Stimulated activated memory B cell treated with anti-CD40 and anti-IgM and Interleukin-4, amounts not matched to agents 10 μg/mL and 1 μg/mL and 100 μg/mL, for 72 hours (primary cell): Measurements from ENCODE around the gene CRYZL1.

Source experiments
- ATAC-seq: fragments of 150-1000 bp; cut with Tn5 transposase; 2 replicates; pipeline ENCODE4 v1.10.0; 2021
- H3K27ac Mint-ChIP-seq: one replicate; pipeline ENCODE4 v1.8.0; 2022; ENCODE audit warnings: mild to moderate bottlenecking, mixed read lengths
- H3K27me3 Mint-ChIP-seq: one replicate; pipeline ENCODE4 v1.8.0; 2022; ENCODE audit warnings: mixed read lengths
- H3K36me3 Mint-ChIP-seq: one replicate; pipeline ENCODE4 v1.8.0; 2022; ENCODE audit warnings: mixed read lengths
- H3K4me1 Mint-ChIP-seq: one replicate; pipeline ENCODE4 v1.8.0; 2022; ENCODE audit warnings: mixed read lengths
- H3K4me3 Mint-ChIP-seq: one replicate; pipeline ENCODE4 v1.8.0; 2022; ENCODE audit warnings: mild to moderate bottlenecking, moderate library complexity, mixed read lengths
- H3K9me3 Mint-ChIP-seq: one replicate; pipeline ENCODE4 v1.8.0; 2022; ENCODE audit warnings: mixed read lengths

Gene CRYZL1

GRCh38 chr21:33668620-33669019, 27.1 kb upstream of the CRYZL1 start:
- Mint-ChIP-seq H3K4me1 (no peaks in the 10 kb centered on the region), H3K9me3 (no peaks in the 10 kb centered on the region)

GRCh38 chr21:33668180-33668579, 26.6 kb upstream of the CRYZL1 start:
- Mint-ChIP-seq H3K27me3 (peaks cover 22% of the 10 kb centered on the region), H3K4me3 (no peak overlapping the region), H3K4me1 (no peaks in the 10 kb centered on the region), H3K36me3 (no peaks in the 10 kb centered on the region), H3K9me3 (no peaks in the 10 kb centered on the region), H3K27ac (no peak overlapping the region)
- ATAC-seq = no peak

More at GRCh38 chr21:33668620-33669019, 27.1 kb upstream of the CRYZL1 start:
- Mint-ChIP-seq H3K27ac (no peak overlapping the region), H3K27me3 (peaks cover 26% of the 10 kb centered on the region), H3K4me3 (no peak overlapping the region), H3K36me3 (no peaks in the 10 kb centered on the region)
- no peak for ATAC-seq

DNA sequence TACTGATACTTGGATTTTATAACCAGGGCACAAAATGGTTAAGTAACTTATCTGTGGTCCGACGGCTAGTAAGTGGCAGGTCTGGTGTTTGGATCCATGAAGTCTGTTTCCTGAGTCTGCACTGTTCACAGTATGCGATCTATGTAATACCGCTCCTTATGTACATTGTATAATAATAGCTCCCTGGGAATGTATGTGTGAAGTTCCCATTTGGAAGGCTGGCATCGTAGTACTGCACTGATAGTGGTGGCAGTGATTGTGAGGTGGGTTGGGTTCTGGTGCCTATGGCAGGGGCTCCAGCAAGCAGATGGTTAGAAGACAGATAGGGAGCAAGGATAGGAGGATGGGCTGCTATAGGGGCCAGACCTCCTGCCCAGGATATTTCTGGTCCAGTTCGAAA, 26.1 kb upstream of the CRYZL1 start:
- peaks cover 17% of the 10 kb centered on the region for H3K27me3 Mint-ChIP-seq
- no peaks in the 10 kb centered on the region for H3K36me3 Mint-ChIP-seq
- no peak overlapping the region for H3K4me3 Mint-ChIP-seq
- no peaks in the 10 kb centered on the region for H3K9me3 Mint-ChIP-seq
- ATAC-seq = no peak
- no peak overlapping the region for H3K27ac Mint-ChIP-seq
- no peaks in the 10 kb centered on the region for H3K4me1 Mint-ChIP-seq

DNA sequence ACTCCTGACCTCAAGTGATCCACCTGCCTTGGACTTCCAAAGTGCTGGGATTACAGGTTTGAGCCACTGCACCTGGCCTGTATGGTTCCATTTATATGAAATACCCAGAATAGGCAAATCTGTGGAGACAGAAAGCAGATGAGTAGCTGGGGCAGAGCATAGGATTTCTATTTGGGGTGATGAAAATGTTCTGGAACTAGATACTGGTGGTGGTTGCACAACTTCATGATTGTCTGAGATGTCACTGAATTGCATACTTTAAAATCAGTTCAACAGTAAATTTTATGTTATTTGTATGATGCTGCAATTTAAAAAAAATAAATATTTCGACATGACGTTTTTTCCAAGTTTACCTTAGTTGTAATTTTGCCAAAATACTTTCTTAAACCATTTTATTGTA, 24.6 kb upstream of the CRYZL1 start:
- Mint-ChIP-seq H3K9me3 (no peaks in the 10 kb centered on the region), H3K4me1 (no peaks in the 10 kb centered on the region), H3K27me3 (peaks cover 10% of the 10 kb centered on the region), H3K36me3 (no peaks in the 10 kb centered on the region), H3K4me3 (no peak overlapping the region), H3K27ac (no peak overlapping the region)
- no peak for ATAC-seq

DNA sequence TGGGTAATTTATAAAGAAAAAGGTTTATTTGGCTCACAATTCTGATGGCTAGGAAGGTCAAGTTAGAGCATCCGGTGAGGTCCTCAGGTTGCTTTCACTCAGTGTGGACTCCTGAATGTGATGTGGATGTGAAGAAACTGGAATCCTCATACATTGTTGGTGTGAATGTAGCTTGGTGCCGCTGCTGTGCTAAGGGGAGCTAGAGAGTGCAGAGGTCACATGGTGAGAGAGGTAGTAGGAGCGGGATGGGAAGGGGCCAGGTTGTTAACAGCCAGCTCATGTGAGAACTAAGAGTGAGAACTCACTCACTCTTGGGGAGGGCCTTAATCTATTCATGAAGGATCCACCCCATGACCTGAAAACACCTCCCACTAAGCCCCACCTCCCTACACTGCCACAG, 22.6 kb upstream of the CRYZL1 start:
- Mint-ChIP-seq H3K36me3 (no peaks in the 10 kb centered on the region), H3K27ac (no peak overlapping the region), H3K4me3 (no peak overlapping the region), H3K4me1 (no peaks in the 10 kb centered on the region), H3K27me3 (peaks cover 23% of the 10 kb centered on the region), H3K9me3 (no peaks in the 10 kb centered on the region)
- no peak for ATAC-seq

- H3K27me3 Mint-ChIP-seq = peaks cover 23% of the 10 kb centered on the region
Observed at GRCh38 chr21:33663241-33663640, 21.7 kb upstream of the CRYZL1 start.

DNA sequence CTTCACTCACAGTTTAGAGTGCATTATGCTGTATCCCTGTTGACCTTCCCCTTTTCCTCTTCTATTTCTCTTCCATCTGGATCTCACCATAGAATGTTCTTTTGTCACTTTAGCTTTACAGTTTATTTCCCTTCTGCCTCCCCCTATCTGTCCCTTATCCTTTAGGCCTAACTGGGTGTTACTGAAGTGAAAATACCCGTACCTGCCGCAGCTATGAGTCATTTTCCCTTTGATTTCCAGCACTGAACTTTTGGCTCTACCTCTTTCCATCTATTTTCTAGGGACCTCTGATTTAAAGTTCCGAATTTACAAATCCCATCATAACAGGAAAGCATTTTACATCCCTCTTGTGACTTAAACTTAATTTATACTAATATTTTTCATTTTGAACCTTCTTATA, 20.5 kb upstream of the CRYZL1 start:
- Mint-ChIP-seq H3K27ac (no peak overlapping the region), H3K4me3 (no peak overlapping the region), H3K4me1 (peaks cover 5% of the 10 kb centered on the region), H3K36me3 (no peaks in the 10 kb centered on the region), H3K9me3 (no peaks in the 10 kb centered on the region), H3K27me3 (peaks cover 27% of the 10 kb centered on the region)
- ATAC-seq = no peak

More at GRCh38 chr21:33663241-33663640, 21.7 kb upstream of the CRYZL1 start:
- H3K9me3 Mint-ChIP-seq = no peaks in the 10 kb centered on the region
- H3K4me3 Mint-ChIP-seq = no peak overlapping the region
- no peaks in the 10 kb centered on the region for H3K36me3 Mint-ChIP-seq
- ATAC-seq = no peak
- H3K4me1 Mint-ChIP-seq = no peaks in the 10 kb centered on the region
- H3K27ac Mint-ChIP-seq = no peak overlapping the region

DNA sequence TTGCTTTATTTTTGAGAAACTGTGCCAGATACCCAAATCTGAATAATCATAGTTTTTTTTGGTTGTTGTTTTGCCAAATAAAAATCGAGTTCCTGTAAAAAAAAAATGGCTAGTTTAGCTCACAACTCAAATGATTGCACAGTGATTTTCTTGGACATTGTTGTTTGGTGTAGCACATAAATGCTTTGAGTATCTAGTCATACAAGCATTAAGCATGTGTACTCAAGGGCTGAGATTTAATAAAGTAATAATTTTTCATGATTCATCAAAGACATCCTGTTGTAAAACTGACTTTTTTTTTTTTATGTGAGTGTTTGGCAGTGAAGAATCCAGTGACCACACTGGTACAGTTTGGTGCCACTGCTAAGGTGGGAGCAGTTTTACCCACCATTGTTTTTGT, 19.6 kb upstream of the CRYZL1 start:
- H3K9me3 Mint-ChIP-seq = no peaks in the 10 kb centered on the region
- no peak for ATAC-seq
- H3K36me3 Mint-ChIP-seq = no peaks in the 10 kb centered on the region
- H3K4me3 Mint-ChIP-seq = no peak overlapping the region
- H3K27me3 Mint-ChIP-seq = peaks cover 30% of the 10 kb centered on the region
- H3K4me1 Mint-ChIP-seq = peaks cover 6% of the 10 kb centered on the region
- no peak overlapping the region for H3K27ac Mint-ChIP-seq

DNA sequence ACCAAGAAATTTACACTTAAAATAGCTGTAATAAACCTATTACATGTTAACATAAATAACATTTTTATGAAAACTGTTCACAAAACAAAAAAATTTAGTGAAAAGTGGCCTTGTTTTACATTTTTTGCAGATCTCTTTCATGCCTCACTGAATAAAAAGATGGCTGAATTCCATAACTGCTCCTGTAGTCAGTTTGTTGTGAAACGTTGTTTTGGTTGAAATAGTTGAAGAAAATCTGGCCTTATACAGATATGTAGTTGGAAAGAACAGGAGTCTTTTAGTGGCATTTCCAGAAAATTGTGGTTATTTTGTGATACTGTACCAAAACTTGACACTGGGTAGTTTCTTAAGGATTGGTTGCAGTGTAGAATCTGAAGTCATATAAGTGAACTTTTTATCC, 18.9 kb upstream of the CRYZL1 start:
- no peak overlapping the region for H3K4me3 Mint-ChIP-seq
- H3K36me3 Mint-ChIP-seq = no peaks in the 10 kb centered on the region
- H3K27ac Mint-ChIP-seq = no peak overlapping the region
- H3K27me3 Mint-ChIP-seq = peaks cover 30% of the 10 kb centered on the region
- peaks cover 6% of the 10 kb centered on the region for H3K4me1 Mint-ChIP-seq
- no peak for ATAC-seq
- no peaks in the 10 kb centered on the region for H3K9me3 Mint-ChIP-seq

- ATAC-seq = no peak
- Mint-ChIP-seq H3K36me3 (no peaks in the 10 kb centered on the region), H3K27ac (no peak overlapping the region), H3K27me3 (peaks cover 34% of the 10 kb centered on the region), H3K4me3 (no peak overlapping the region), H3K4me1 (peaks cover 6% of the 10 kb centered on the region), H3K9me3 (no peaks in the 10 kb centered on the region)
Observed at GRCh38 chr21:33659568-33659949, 18.0 kb upstream of the CRYZL1 start.

DNA sequence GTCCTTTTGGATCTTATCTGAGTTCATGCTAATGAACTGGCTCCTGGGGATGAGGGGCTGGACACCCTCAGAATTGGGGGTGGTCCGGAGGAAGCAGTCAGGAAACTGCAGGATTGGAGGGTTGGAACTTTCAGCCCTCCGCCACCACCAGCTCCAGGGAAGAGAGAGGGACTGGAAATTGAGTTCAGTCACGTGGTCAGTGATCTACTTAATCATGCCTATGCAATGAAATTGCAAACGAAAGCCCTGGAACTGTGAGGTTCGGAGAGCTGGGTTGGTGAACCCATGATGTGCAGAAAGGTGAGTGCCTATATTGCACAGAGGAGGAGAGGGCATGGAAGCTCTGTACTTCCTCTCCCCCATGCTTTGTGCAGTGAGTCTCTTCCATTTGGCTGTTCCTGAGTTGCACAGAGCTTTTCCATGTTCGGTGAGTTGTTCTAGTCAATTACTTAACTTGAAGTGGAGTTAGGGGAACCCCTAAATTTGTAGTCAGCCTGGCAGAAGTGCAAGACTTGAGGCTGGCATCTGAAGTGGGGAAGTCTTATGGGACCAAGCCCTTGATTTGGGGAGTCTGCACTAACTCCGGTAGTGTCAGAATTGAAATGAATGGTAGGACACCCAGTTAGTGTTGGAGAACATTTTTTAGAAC, 17.5 kb upstream of the CRYZL1 start:
- Mint-ChIP-seq H3K9me3 (no peaks in the 10 kb centered on the region), H3K27ac (no peak overlapping the region), H3K4me1 (peaks cover 6% of the 10 kb centered on the region), H3K27me3 (peaks cover 39% of the 10 kb centered on the region), H3K4me3 (no peak overlapping the region), H3K36me3 (no peaks in the 10 kb centered on the region)
- no peak for ATAC-seq

DNA sequence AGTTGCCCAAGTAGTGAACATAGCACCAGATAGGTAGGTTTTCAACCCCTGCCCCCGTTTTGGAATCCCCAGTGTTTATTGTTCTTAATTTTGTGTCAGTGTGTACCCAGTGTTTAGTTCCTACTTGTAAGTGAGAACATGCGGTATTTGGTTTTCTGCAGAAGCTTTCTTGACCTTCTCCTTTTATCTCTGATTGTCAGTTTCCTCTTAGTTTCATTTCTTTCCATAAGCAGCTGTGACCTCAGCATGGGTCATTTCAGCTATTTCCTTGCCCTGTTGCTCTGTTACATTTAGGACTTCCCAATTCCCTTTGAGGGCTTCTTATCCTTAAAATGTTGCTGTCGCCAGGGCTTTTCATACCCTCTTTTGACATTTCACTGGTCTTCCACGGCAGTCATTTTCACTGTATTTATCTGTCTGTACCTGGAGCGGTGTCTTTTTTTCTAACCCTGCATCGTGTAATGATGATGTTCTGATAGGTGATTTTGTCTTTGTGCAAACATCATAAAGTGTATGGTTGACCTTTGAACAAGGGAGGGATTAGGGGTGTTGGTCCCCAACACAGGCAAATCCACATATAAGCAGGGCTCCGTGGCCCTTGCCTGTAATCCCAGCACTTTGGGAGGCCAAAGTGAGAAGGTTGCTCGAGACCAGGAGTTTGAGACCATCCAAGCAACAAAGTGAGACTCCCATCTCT, 15.7 kb upstream of the CRYZL1 start:
- no peak overlapping the region for H3K4me3 Mint-ChIP-seq

DNA sequence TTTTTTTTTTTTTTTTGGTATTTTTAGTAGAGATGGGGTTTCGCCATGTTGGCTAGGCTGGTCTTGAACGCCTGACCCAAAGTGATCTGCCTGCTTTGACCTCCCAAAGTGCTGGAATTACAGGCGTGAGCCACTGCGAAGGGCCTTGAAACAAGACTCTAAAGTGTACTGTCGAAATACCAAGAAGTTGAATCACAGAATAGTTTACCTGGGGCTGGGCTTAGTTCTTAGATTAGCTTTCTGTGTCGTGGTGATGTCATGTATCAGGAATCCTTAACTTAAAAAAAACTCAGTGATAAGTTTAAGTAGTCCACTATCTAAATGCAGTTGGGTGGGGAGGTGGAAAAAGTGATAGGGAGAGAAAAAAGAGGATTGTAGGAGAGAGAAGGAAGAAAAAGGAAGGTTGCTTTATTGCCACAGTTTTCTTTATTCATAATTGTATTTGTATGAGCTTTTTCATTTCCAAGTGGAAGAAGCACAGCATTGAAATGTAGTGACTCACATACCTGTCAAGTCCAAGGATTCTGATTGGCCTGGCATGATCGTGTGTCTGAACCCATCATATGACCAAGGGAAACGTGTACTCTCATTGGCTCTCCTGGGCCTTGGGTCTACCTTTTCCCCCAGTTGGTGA, 14.2 kb upstream of the CRYZL1 start:
- ATAC-seq = no peak
- Mint-ChIP-seq H3K4me1 (peaks cover 6% of the 10 kb centered on the region), H3K36me3 (no peaks in the 10 kb centered on the region), H3K27ac (no peak overlapping the region), H3K9me3 (no peaks in the 10 kb centered on the region), H3K4me3 (no peak overlapping the region), H3K27me3 (peaks cover 48% of the 10 kb centered on the region)

More for the DNA sequence above, 15.7 kb upstream of the CRYZL1 start:
- Mint-ChIP-seq H3K4me1 (peaks cover 6% of the 10 kb centered on the region), H3K27ac (no peak overlapping the region), H3K27me3 (peaks cover 46% of the 10 kb centered on the region), H3K9me3 (no peaks in the 10 kb centered on the region), H3K36me3 (no peaks in the 10 kb centered on the region)
- ATAC-seq = no peak

DNA sequence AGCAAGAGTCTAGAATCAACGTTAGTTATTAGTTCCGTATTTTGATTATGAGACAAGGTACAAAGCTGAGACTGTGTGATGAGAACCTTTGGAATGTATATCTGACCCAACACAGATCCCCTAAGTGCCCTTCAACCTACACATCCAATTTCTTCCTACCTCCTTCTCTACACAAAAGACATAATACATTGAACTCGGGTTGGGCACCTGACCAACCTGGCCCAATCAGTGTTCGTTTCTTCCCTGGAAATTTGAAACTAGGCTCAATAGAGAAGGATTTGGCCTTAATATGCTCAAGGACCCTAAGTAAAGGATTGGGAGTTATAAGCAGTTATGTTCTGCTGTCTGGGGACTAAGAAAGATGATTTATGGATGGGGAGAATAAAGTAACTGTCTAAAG, 12.9 kb upstream of the CRYZL1 start:
- no peak for ATAC-seq
- no peak overlapping the region for H3K27ac Mint-ChIP-seq

DNA sequence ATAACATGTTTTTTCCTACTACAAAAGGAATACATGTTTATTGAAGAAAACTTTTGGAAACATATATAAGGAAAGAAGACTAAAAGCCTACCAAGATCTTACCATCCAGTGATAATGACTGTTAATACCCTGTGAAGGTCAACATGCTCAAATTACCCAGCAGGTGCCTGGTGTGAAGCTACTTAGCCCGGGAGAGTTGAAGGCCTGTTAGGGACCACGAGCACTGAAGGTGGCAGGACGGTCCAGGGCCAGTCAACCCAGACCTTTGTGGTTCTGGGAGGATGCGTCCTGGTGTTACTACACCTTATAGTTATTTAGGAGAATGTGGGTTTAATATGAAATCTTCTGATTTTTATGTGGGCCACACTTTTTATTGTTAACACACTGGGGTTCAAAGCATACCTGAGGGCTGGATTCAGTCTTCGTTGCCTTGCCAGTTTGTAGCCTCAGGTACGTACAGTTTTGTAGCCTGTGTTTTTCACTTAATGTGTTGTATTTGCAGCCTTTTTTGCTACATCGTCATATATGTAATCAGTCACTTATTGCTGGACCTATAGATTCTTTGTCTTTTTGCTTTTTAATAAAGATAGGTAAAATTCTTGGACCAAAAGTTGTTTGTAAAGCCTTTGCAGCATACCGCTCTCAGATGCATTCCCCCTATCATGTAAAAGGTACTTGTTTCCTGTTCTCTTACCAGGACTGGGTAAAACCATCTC, 10.6 kb upstream of the CRYZL1 start:
- Mint-ChIP-seq H3K4me1 (peaks cover 2% of the 10 kb centered on the region), H3K9me3 (no peaks in the 10 kb centered on the region), H3K27me3 (peaks cover 34% of the 10 kb centered on the region), H3K36me3 (no peaks in the 10 kb centered on the region), H3K27ac (no peak overlapping the region), H3K4me3 (no peak overlapping the region)
- no peak for ATAC-seq

More for the DNA sequence above, 12.9 kb upstream of the CRYZL1 start:
- H3K4me3 Mint-ChIP-seq = no peak overlapping the region
- no peaks in the 10 kb centered on the region for H3K36me3 Mint-ChIP-seq
- H3K4me1 Mint-ChIP-seq = peaks cover 6% of the 10 kb centered on the region
- H3K9me3 Mint-ChIP-seq = no peaks in the 10 kb centered on the region
- peaks cover 43% of the 10 kb centered on the region for H3K27me3 Mint-ChIP-seq
